DMS153 treated with DMSO at 0.1 percent for 48 hours (cell line): ENCODE results near the gene BABAM2.

Experiments used
- DNase-seq: peaks from one replicate; lab custom pipeline; 2025; ENCODE audit not compliant: unreplicated experiment; lab: John Stamatoyannopoulos, UW

The BABAM2 gene

DNA sequence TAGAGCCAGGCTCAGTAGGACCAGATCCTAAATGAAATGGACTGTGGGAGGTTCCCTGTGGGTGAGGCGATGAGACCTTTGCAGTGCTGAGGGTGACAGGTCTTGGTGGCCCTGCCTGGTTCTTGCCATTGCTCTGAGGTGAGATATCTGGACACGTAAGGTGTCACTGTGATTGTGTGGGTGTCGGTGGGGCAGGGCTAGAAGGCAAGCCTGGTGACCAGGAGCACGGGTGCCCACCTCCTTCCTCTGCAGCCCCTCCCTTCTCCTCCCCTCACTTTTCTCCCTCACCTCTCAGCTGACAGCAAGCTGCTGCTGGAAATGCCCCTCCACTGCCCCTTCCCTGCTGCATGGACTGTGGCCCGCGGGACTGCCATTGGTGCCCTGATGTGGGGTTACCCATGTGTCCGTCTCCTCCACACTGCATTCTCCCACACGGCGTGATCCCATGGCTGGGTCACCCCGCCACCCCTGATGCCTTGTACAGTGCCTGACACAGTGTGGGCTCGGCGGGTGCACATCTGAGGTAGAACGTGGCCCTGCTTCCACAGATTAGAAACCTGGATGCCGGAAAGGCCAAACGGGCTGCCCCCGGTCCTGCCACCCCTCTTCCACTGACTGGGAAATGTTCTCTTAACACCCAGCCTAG is 446.6 kb downstream of the BABAM2 start:
- no peak for DNase-seq

DNA sequence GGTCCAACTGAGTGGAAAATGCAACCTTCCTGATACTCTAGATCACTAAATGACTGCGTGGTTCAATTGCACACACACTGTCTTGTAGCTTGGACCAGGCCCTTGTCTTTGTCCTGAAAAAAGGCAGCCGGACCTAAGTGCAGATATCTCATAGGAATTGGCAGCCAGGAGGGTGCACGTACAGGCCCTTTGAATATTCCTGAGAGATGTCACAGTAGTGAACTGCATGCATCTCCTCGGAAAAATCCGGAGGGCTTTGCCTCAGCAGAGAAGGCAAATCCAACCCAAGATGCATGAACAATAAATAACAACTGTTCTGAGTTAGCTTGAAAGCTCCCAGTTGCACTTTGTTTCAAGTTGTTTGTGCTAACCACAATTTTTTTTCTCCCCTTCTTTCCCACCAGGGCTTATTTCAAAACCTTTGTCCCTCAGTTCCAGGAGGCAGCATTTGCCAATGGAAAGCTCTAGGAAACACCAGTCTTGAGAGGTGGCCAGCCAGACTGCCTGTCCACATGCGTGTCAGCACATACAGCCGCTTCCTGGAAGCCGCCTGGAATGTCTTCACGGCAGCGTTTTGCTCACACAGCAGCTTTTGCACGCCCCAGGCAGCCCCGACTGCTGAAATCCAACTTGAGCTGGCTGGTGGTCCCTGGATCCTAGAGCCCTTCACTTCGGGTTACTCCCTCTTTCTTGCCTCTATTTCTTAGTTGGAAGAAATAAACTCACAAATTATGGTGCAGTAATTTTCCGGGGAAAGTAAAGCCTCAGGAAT is 447.7 kb downstream of the BABAM2 start:
- DNase-seq = no peak

DNA sequence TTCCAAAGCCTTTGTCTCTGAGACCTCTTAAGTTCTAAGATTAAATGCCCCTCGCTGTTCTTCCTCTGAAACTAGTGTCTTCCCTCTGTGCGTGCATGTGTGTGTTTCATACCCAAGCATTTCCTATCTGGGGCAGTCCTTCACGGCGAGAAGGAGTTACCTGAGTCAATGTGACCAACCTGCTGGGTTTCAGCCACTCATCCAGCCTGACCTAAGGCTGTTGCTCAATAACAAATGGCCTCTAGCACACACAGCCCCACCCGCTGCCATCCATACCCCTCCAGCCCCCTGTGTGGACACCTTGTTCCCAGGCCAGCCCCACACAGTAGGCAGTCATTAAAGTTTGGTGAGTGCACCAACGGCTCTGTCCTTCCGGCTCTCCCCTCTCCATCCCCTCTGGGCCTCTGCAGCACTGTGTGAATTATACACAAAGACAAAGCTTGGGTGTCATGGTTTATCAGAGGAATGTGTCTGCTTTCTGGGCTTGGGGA is 448.3 kb downstream of the BABAM2 start:
- DNase-seq = no peak

GRCh38 chr2:28339516-28340175 is 449.1 kb downstream of the BABAM2 start:
- no peak for DNase-seq

DNA sequence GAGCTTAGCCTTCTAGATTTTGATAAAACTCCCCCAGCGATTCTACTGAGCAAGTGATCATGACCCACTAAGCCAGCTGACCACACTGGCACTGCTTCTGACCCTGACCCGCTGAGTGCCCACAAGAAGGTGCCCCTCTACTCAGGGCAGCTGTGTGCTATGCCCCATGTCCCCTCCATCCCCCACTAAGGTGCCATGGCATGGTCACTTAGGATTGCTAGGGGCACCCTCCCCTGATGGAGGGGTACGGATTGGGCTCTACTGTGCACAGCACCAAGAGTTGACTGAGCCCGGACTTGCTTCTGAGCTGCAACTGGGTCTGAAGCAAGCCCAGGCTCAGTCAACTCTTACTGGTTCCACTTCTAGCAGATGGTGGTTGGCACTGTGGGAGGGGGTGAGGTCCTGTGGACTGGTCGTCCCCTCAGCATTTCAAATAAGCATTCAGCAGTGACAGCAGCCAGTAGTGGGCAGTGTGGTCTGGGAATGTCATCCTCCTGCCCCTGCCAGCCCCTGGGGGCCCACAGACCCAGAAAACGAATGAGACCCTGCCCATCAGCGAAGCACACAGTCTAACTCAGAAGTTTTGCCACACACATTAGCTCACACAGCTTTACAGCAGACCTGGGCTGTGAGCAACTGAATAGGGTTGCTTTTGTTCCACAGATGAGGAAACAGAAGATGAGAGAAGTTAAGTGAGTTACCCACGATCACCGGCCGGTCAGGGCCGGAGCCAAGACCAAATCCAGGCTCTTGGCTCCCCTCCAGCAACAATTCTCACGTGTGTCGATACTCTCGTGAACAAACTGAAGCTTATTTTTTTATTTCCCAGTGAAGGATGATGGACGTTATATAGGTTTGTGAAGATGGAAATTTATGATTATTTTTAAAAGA is 450.0 kb downstream of the BABAM2 start:
- DNase-seq = no peak

DNA sequence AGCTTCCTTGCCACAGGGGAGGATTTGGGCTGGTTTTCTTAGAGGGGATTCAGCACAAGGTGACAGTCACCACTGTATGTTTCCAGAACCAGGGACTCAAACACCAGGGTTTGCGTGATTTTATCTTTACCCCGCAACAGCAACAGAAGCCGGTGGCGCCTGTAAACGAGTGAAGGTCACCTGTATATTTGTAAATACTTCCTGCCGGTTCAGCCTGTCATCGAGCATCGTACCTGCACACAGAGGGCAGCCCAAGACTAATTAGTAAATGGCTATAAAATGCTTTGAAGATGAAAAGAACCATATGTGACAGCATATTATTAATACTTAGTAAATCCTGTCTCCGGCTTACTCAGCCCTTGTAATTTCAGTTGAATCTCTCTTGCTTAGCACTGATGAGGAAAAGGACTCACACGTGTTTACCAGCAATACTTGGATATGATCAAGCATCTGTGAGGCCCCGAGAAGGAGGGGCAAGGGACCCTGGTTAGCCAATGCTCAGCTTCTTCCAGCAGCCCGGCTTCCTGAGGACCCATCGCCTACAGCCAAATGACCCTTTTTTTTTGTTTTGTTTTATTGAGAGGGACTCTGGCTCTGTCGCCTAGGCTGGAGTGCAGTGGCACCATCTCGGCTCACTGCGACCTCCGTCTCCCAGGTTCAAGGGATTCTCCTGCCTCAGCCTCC is 450.8 kb downstream of the BABAM2 start:
- DNase-seq = no peak

- no peak for DNase-seq
These were observed 451.8 kb downstream of the BABAM2 start for GRCh38 chr2:28342081-28342967.

DNA sequence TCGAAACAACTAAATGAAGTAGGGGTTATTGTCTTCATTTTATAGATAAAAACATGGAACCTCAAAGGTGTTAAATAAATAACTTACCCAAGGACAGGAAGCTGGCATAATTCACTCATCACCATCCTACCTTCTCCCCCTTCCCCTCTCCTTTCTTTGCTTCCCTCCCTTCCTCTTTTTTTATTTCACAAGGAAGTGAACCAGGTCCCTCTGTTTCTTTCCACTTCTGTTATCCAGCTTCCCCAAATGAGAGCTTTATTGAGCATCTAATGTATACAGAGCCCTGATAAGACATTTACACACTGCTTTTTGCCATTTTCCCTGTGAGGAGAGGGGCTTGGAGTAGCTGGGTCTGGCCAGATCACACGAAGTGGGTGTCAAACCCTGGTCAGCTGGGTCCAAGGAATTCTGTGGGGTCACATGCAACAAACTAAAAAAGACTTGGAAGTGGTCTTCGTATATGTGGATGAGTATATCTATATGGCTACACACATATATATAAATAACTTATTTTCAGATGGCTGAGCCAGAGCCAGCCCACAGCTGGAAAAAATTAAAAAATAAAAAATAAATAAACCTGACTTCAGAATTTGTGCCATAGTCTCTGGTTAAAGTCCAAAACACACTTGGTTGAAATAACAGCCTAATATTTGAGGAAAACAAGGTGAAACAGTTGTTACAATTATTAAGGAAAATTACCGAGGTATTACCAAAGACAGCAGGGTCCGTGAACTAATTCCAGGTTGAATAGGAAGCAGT is 452.8 kb downstream of the BABAM2 start:
- DNase-seq = no peak

- DNase-seq = no peak
These were observed 453.6 kb downstream of the BABAM2 start for GRCh38 chr2:28343971-28344715.

- DNase-seq = no peak
These were observed 454.3 kb downstream of the BABAM2 start for GRCh38 chr2:28344756-28345373.

DNA sequence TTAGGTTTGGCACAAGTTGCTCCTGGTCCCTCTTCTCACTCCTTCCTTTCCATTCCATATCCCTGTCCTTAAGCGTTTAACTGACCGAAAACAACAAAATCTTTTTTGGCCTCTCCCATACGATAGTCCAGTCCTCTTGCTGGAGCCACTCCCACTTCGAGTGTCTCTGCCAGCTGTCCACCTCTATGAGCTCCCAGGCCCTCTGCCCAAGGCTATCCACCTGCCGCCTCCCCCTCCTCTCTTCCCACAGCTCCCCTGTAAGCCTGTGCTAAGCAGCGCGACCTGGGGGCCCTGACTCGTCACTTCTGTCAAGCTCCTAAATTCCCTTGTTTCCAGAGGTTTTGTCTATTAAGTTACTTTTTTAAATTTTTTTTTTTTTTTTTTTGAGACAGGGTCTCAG is 455.1 kb downstream of the BABAM2 start:
- no peak for DNase-seq

DNA sequence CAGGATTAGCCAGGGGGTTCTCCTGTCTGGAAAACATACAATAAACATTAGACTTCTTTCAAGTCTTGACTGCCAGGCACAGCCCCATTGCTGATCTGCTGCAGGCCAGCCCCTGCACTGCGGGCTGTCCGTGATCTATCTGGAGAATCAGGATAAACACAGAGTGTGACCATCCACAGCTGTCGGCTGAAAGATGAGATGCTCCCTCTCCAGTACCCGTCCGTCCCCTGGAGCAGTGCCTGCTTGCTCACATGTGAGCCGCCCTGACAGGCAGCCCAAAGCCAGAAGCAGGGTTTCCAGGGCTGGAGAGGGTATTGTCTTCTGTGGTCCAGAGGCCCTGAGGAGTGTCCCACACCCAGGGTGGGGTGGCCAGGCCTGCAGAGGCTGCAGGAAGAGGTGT is 456.1 kb downstream of the BABAM2 start:
- no peak for DNase-seq

DNA sequence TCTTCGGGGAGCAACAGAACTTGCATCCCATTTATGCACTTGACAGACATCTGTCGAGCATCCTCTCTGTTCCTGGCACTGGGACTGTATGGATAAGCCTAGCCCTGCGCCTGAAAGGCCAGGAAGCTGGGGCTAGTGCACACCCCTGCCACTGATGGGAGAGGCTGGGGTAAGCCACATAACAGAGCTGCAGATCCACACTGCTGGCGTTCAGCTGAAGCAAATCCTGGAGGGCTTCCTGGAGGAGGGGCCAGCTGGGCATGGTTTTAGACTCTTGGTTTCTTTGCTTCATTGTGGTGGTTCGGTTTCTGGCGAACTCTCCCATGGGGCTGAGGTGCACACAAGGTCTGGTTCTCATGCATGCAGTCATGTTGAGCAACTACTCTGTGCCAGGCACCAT is 456.7 kb downstream of the BABAM2 start:
- no peak for DNase-seq

GRCh38 chr2:28347596-28347995 is 457.1 kb downstream of the BABAM2 start:
- no peak for DNase-seq

GRCh38 chr2:28348149-28348567 is 457.6 kb downstream of the BABAM2 start:
- no peak for DNase-seq

DNA sequence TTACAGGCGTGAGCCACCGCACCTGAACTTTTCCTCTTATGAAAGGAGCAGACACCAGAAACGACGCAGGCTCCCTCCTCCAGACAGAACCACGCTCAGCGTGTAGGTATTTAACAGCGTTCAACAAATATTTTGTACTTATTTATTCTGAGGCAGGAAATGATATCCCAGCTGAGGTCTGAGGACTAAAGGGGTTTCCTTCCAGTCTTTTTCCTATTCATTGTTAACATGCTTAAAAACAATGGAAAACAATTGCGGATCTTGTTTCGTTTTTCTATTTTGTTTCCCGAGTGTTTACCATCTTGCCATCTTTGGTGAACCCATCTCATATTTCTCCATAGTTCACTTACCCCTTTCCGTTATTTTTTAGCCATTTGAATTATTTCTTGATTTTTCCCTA is 458.4 kb downstream of the BABAM2 start:
- DNase-seq = no peak

GRCh38 chr2:28349546-28350165 is 459.1 kb downstream of the BABAM2 start:
- DNase-seq = no peak
